HCT116 (cell line): Measurements from ENCODE around the gene ZNF283. TPM values are rescaled to one million over a fixed set of nuclear protein-coding genes. Genes with fewer than 3 reads are reported as not detected.

ENCODE experiments used
- ATAC-seq: fragments of 200-7000 bp; cut with Tn5 transposase; 2 replicates; pipeline ENCODE4 v1.9.1; 2020; ENCODE audit warnings: mild to moderate bottlenecking, moderate library complexity
- BruUV-seq: library from RNA; stranded (reverse); fragments of 400-500 nt; replicated peaks from 2 replicates; lab custom pipeline; 2021; lab: Mats Ljungman, UMichigan
- CTCF ChIA-PET: fragments of 300-600 bp; sonication (Branson Sonifier 250); formaldehyde crosslinking; loops from one replicate; lab custom pipeline; 2021; ENCODE audit warnings: antibody characterized with exemption; lab: Charles Lee
- POLR2A ChIA-PET: fragments of 300-600, 350-600 bp; sonication (Branson Sonifier 250); formaldehyde crosslinking; loops from one replicate; lab custom pipeline; 2021; ENCODE audit warnings: antibody characterized with exemption; lab: Charles Lee
- RAD21 ChIA-PET, 2 experiments: fragments of 300-600 bp; sonication (Branson Sonifier 250); formaldehyde crosslinking; loops; one replicate each; lab custom pipeline; 2023; ENCODE audit warnings: low total read pairs in 2 of 2; ENCODE audit not compliant: uncharacterized antibody in 2 of 2, unreplicated experiment in 2 of 2, low non-redundant PET in 1 of 2; lab: Charles Lee
- DNase-seq: peaks from one replicate; pipeline ENCODE4 v3.0.0-alpha.2; 2010; ENCODE audit warnings: low read depth, low spot score
- H2AFZ ChIP-seq: fragments of 200-600 bp; shearing (Covaris generic), sonication (generic); 2 replicates; pipeline ENCODE4 v1.6.1; 2017; ENCODE audit warnings: low read depth, mixed run types, mixed read lengths, antibody characterized with exemption, low read length; ENCODE audit not compliant: poor library complexity, severe bottlenecking
- H3K27ac ChIP-seq: 2 replicates; pipeline ENCODE4 v1.5.1; 2012; ENCODE audit warnings: low read depth, low read length
- H3K27me3 ChIP-seq: fragments of 200-600 bp; sonication (generic); 2 replicates; pipeline ENCODE4 v1.6.1; 2016; ENCODE audit warnings: mixed run types, low read length, mixed read lengths; ENCODE audit not compliant: insufficient read depth
- H3K36me3 ChIP-seq, 2 experiments: fragments of 200-500 bp in 1 of 2; fragments of 200-600 bp in 1 of 2; sonication (Bioruptor generic) in 1 of 2; sonication (generic) in 1 of 2; 2 replicates each; pipeline versions ENCODE4 v1.5.1 to v1.6.1; 2014 to 2016; ENCODE audit warnings: low read length in 2 of 2, inconsistent platforms in 1 of 2, mixed read lengths in 1 of 2, mixed run types in 1 of 2; ENCODE audit not compliant: insufficient read depth in 2 of 2, control insufficient read depth in 1 of 2
- H3K4me1 ChIP-seq, 2 experiments: fragments of 200-600 bp in 1 of 2; sonication (generic) in 1 of 2; 2 replicates each; pipeline versions ENCODE4 v1.5.1 to v1.6.1; 2012 to 2017; ENCODE audit warnings: low read length in 2 of 2, inconsistent platforms in 1 of 2, mild to moderate bottlenecking in 1 of 2, mixed read lengths in 1 of 2, mixed run types in 1 of 2, moderate library complexity in 1 of 2; ENCODE audit not compliant: insufficient read depth in 2 of 2, control insufficient read depth in 1 of 2
- H3K4me2 ChIP-seq: fragments of 200-600 bp; sonication (generic); 2 replicates; pipeline ENCODE4 v1.6.1; 2017; ENCODE audit warnings: mixed run types, low read length, mixed read lengths
- H3K4me3 ChIP-seq, 2 experiments: fragments of 200-600 bp in 1 of 2; sonication (generic) in 1 of 2; replicated peaks in 1 of 2; 2 replicates each; pipeline ENCODE4 v1.5.1; 2011 to 2016; ENCODE audit warnings: low read length in 2 of 2, control low read depth in 1 of 2, low read depth in 1 of 2, mild to moderate bottlenecking in 1 of 2, mixed read lengths in 1 of 2, mixed run types in 1 of 2
- H3K79me2 ChIP-seq: fragments of 200-600 bp; sonication (generic); 2 replicates; pipeline ENCODE4 v1.6.1; 2017; ENCODE audit warnings: mild to moderate bottlenecking, mixed run types, low read length, moderate library complexity, mixed read lengths; ENCODE audit not compliant: insufficient read depth
- H3K9ac ChIP-seq: fragments of 200-600 bp; sonication (generic); 2 replicates; pipeline ENCODE4 v1.6.1; 2016; ENCODE audit warnings: low read length, mixed read lengths
- H3K9me2 ChIP-seq: fragments of 200-600 bp; sonication (generic), shearing (Covaris generic); 2 replicates; pipeline ENCODE4 v1.6.1; 2017; ENCODE audit warnings: mixed run types, mild to moderate bottlenecking, moderate library complexity; ENCODE audit not compliant: insufficient read depth
- H3K9me3 ChIP-seq, 2 experiments: fragments of 200-500 bp in 1 of 2; fragments of 200-600 bp in 1 of 2; sonication (Bioruptor generic) in 1 of 2; sonication (generic) in 1 of 2; 2 replicates each; pipeline ENCODE4 v1.6.1; 2014 to 2017; ENCODE audit warnings: low read length in 2 of 2, mixed read lengths in 2 of 2, inconsistent platforms in 1 of 2, low read depth in 1 of 2, mild to moderate bottlenecking in 1 of 2, mixed run types in 1 of 2, moderate library complexity in 1 of 2; ENCODE audit not compliant: control insufficient read depth in 1 of 2, insufficient read depth in 1 of 2
- H4K20me1 ChIP-seq: fragments of 200-600 bp; sonication (generic), shearing (Covaris generic); 2 replicates; pipeline ENCODE4 v1.6.1; 2017; ENCODE audit warnings: mixed run types, mild to moderate bottlenecking, moderate library complexity; ENCODE audit not compliant: insufficient read depth
- CBX3 ChIP-seq: IDR thresholded peaks from 2 replicates; pipeline ENCODE4 v1.6.1; 2012; ENCODE audit warnings: low read depth
- EGR1 ChIP-seq: IDR thresholded peaks from 2 replicates; pipeline ENCODE4 v1.6.1; 2012; ENCODE audit warnings: low read depth
- ELF1 ChIP-seq: IDR thresholded peaks from 2 replicates; pipeline ENCODE4 v1.6.1; 2012; ENCODE audit warnings: low read depth, borderline replicate concordance
- EZH2phosphoT487 ChIP-seq: fragments of 200-600 bp; IDR thresholded peaks from 2 replicates; pipeline ENCODE4 v1.6.1; 2018; ENCODE audit warnings: antibody characterized with exemption, borderline replicate concordance
- FOSL1 ChIP-seq: IDR thresholded peaks from 2 replicates; pipeline ENCODE4 v1.6.1; 2012; ENCODE audit warnings: low read depth
- JUND ChIP-seq: IDR thresholded peaks from 2 replicates; pipeline ENCODE4 v1.6.1; 2012
- MAX ChIP-seq: IDR thresholded peaks from 2 replicates; pipeline ENCODE4 v1.6.1; 2012
- REST ChIP-seq: IDR thresholded peaks from 2 replicates; pipeline ENCODE4 v1.6.1; 2012; ENCODE audit warnings: low read depth
- ZFX ChIP-seq: fragments of 450-650 bp; IDR thresholded peaks from 2 replicates; pipeline ENCODE4 v1.6.1; 2017
- ZNF274 ChIP-seq: fragments of 200-500 bp; sonication (Bioruptor generic); IDR thresholded peaks from 2 replicates; pipeline ENCODE4 v1.6.1; 2014; ENCODE audit warnings: mild to moderate bottlenecking, low read depth, low read length, inconsistent platforms
- intact Hi-C: fragments of 100-400 bp; cut with micrococcal nuclease; formaldehyde crosslinking; loops from 2 replicates; pipeline ENCODE4 v1.10.0; 2022
- total RNA-seq: library from RNA; stranded (reverse); gene quantifications from one replicate; pipeline ENCODE4 v1.2.1, GENCODE V29; 2021; ENCODE audit not compliant: unreplicated experiment

ZNF283 gene
- total RNA-seq, 1 experiment from 2014 or later = 7.6 TPM

- no TSS peak for BruUV-seq
- Histone ChIP-seq H3K9me2 (no peaks in the 10 kb centered on the region), H3K79me2 (no peaks in the 10 kb centered on the region), H3K36me3 (peaks cover 33 to 57% of the 10 kb centered on the region in 2 experiments), H3K27me3 (no peaks in the 10 kb centered on the region), H3K4me3 (no peak overlapping the region), H3K4me2 (no peak overlapping the region), H3K9me3 (peaks cover 18 to 50% of the 10 kb centered on the region in 2 experiments), H4K20me1 (no peaks in the 10 kb centered on the region), H3K9ac (no peak overlapping the region), H3K27ac (no peak overlapping the region), H3K4me1 (no peaks in the 10 kb centered on the region), H2AFZ (no peak overlapping the region)
- TF ChIP-seq EGR1 (no peak), CBX3 (no peak)
- RAD21 ChIA-PET = no interaction called here
- DNase-seq = no peak
- POLR2A ChIA-PET = no interaction called here
- CTCF ChIA-PET = no interaction called here
- intact Hi-C loops = no loop called here
- ATAC-seq = no peak
Measured at GRCh38 chr19:43839139-43839538, 12.0 kb downstream of the ZNF283 start.

- intact Hi-C loops = no loop called here
- Histone ChIP-seq H3K9me3 (peaks cover 32 to 57% of the 10 kb centered on the region in 2 experiments), H3K4me3 (no peak overlapping the region), H3K9ac (no peak overlapping the region), H3K27ac (no peak overlapping the region), H3K36me3 (peaks cover 20 to 57% of the 10 kb centered on the region in 2 experiments), H3K9me2 (no peaks in the 10 kb centered on the region), H4K20me1 (no peaks in the 10 kb centered on the region), H2AFZ (no peak overlapping the region), H3K4me2 (no peak overlapping the region), H3K79me2 (no peaks in the 10 kb centered on the region), H3K27me3 (no peaks in the 10 kb centered on the region), H3K4me1 (no peaks in the 10 kb centered on the region)
- POLR2A ChIA-PET = no interaction called here
- BruUV-seq = no TSS peak
- TF ChIP-seq MAX (no peak), FOSL1 (no peak), ZNF274 (no peak), EZH2phosphoT487 (no peak), EGR1 (no peak), JUND (no peak), REST (no peak), ZFX (no peak), CBX3 (no peak), ELF1 (no peak)
- CTCF ChIA-PET = no interaction called here
- RAD21 ChIA-PET = no interaction called here
- no peak for ATAC-seq
- no peak for DNase-seq
Measured at GRCh38 chr19:43842007-43842406, 14.9 kb downstream of the ZNF283 start.
